ENCODE data around the gene OR10G7. TPM values are rescaled to one million over a fixed set of nuclear protein-coding genes. Genes with fewer than 3 reads are reported as not detected.

OR10G7 gene
- not detected in 2 replicates for total RNA-seq
- long read RNA-seq: 0 reads

- Mint-ChIP-seq H3K27ac (ENCODE audit: unreplicated experiment) (no peak within 1 kb of the TSS), H3K36me3 (ENCODE audit: low read depth) (no peaks in the 10 kb centered on the region), H3K9me3 (no peaks in the 10 kb centered on the region), H3K4me3 (no peak within 1 kb of the TSS), H3K27me3 (ENCODE audit: low read depth) (no peaks in the 10 kb centered on the region), H3K4me1 (no peaks in the 10 kb centered on the region)
- TF ChIP-seq CTCF (conservative IDR thresholded peaks at IDR 0.05): no peak
- no peak for DNase-seq (ENCODE audit: low read depth, low spot score)
Measured at GRCh38 chr11:124041254-124041653, at the start of gene OR10G7. Gene OR10G7, minus strand, starts transcription at chr11:124041325. Its CDS starts 2,324 bp downstream, at chr11:124039001.

- peak; percentile 22 for DNase-seq (ENCODE audit: low read depth, low spot score)
- no peak overlapping the region for H3K27ac Mint-ChIP-seq (ENCODE audit: unreplicated experiment)
- H3K27me3 Mint-ChIP-seq (ENCODE audit: low read depth): peaks cover 17% of the 10 kb centered on the region
- H3K9me3 Mint-ChIP-seq: no peaks in the 10 kb centered on the region
- no peak for TF ChIP-seq CTCF (conservative IDR thresholded peaks at IDR 0.05)
- H3K36me3 Mint-ChIP-seq (ENCODE audit: low read depth): no peaks in the 10 kb centered on the region
- no peak overlapping the region for H3K4me3 Mint-ChIP-seq
- H3K4me1 Mint-ChIP-seq: peaks cover 5% of the 10 kb centered on the region
Measured at GRCh38 chr11:124085997-124086846, 45.1 kb upstream of the OR10G7 start.

- H3K9me3 Mint-ChIP-seq: no peaks in the 10 kb centered on the region
- no peak overlapping the region for H3K4me3 Mint-ChIP-seq
- H3K27me3 Mint-ChIP-seq (ENCODE audit: low read depth): peaks cover 19% of the 10 kb centered on the region
- H3K36me3 Mint-ChIP-seq (ENCODE audit: low read depth): no peaks in the 10 kb centered on the region
- no peak for DNase-seq (ENCODE audit: low read depth, low spot score)
- TF ChIP-seq CTCF (conservative IDR thresholded peaks at IDR 0.05): no peak
- peaks cover 5% of the 10 kb centered on the region for H3K4me1 Mint-ChIP-seq
- no peak overlapping the region for H3K27ac Mint-ChIP-seq (ENCODE audit: unreplicated experiment)
Measured at GRCh38 chr11:124085583-124085982, 44.5 kb upstream of the OR10G7 start.

GRCh38 chr11:124082371-124082770 is 41.2 kb upstream of the OR10G7 start:
- Mint-ChIP-seq H3K4me3 (no peak overlapping the region), H3K36me3 (ENCODE audit: low read depth) (no peaks in the 10 kb centered on the region), H3K27me3 (ENCODE audit: low read depth) (peaks cover 16% of the 10 kb centered on the region), H3K27ac (ENCODE audit: unreplicated experiment) (no peak overlapping the region), H3K4me1 (peaks cover 5% of the 10 kb centered on the region), H3K9me3 (no peaks in the 10 kb centered on the region)
- no peak for DNase-seq (ENCODE audit: low read depth, low spot score)
- TF ChIP-seq CTCF (conservative IDR thresholded peaks at IDR 0.05): no peak

- H3K27ac Mint-ChIP-seq (ENCODE audit: unreplicated experiment): no peak overlapping the region
- DNase-seq (ENCODE audit: low read depth, low spot score): no peak
- H3K4me3 Mint-ChIP-seq: no peak overlapping the region
- peaks cover 15% of the 10 kb centered on the region for H3K27me3 Mint-ChIP-seq (ENCODE audit: low read depth)
- H3K4me1 Mint-ChIP-seq: peaks cover 2% of the 10 kb centered on the region
- H3K9me3 Mint-ChIP-seq: no peaks in the 10 kb centered on the region
- no peak for TF ChIP-seq CTCF (conservative IDR thresholded peaks at IDR 0.05)
- H3K36me3 Mint-ChIP-seq (ENCODE audit: low read depth): no peaks in the 10 kb centered on the region
Measured at GRCh38 chr11:124081483-124081882, 40.4 kb upstream of the OR10G7 start.

Data from neural crest cell (in vitro differentiated cells).